Gastroesophageal sphincter (tissue), 3 donors: ENCODE data around the gene LRRC42.

Experiments used
- EP300 ChIP-seq: sonication (generic); formaldehyde crosslinking; IDR thresholded peaks from one replicate; pipeline ENCODE4 v1.6.1; 2017; ENCODE audit warnings: antibody characterized with exemption, mild to moderate bottlenecking
- POLR2A ChIP-seq, 2 donors: fragments of 450-650 bp; IDR thresholded peaks; one replicate each; pipeline ENCODE4 v1.6.1; 2017; ENCODE audit warnings: antibody characterized with exemption in 2 of 2, mild to moderate bottlenecking in 2 of 2, moderate library complexity in 1 of 2
- POLR2AphosphoS5 ChIP-seq: sonication (generic); formaldehyde crosslinking; IDR thresholded peaks from one replicate; pipeline ENCODE4 v1.6.1; 2017; ENCODE audit warnings: antibody characterized with exemption
- TF ChIP-seq, protein P1 (sequence below), 4 experiments: fragments of 200-600 bp in 2 of 4; fragments of 450-650 bp in 2 of 4; sonication (generic) in 1 of 4; IDR thresholded peaks; one replicate each; pipeline ENCODE4 v1.5.1; 2017 to 2019; ENCODE audit warnings: antibody characterized with exemption in 4 of 4, mild to moderate bottlenecking in 2 of 4, moderate library complexity in 2 of 4

DNA sequence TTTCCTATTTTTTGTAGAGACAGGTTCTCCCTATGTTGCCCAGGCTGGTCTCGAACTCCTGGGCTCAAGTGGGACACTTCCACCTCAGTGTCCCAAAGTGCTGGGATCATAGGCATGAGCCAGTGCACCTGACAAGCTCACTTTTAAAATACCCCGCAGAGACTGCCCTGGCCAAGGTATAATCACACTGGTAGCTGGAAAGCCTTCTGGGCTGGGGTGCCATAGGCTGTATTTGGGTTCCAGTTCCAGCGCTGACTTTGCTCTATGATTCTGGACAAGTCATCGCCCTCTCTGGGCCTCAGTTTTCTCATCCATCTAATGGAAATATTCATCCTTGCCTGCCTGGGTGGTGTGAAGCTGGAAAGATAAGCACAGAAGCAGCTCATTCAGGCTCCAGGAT is 61.5 kb downstream of the LRRC42 start:
- TF ChIP-seq EP300, result no peak
- TF ChIP-seq, protein P1, sequence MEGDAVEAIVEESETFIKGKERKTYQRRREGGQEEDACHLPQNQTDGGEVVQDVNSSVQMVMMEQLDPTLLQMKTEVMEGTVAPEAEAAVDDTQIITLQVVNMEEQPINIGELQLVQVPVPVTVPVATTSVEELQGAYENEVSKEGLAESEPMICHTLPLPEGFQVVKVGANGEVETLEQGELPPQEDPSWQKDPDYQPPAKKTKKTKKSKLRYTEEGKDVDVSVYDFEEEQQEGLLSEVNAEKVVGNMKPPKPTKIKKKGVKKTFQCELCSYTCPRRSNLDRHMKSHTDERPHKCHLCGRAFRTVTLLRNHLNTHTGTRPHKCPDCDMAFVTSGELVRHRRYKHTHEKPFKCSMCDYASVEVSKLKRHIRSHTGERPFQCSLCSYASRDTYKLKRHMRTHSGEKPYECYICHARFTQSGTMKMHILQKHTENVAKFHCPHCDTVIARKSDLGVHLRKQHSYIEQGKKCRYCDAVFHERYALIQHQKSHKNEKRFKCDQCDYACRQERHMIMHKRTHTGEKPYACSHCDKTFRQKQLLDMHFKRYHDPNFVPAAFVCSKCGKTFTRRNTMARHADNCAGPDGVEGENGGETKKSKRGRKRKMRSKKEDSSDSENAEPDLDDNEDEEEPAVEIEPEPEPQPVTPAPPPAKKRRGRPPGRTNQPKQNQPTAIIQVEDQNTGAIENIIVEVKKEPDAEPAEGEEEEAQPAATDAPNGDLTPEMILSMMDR (IDR thresholded peaks at IDR 0.05), result no peak
- TF ChIP-seq POLR2A (IDR thresholded peaks at IDR 0.05), result no peak
- no peak for TF ChIP-seq POLR2AphosphoS5
